Hypothalamus (tissue), 51 donors: ENCODE data around the gene GPANK1.
A peak's percentile ranks its signal among the peaks of the same experiment; 100 is the strongest.

ENCODE experiments used
- DNase-seq, 51 donors: peaks; one replicate each; lab custom pipeline; 2025; lab: John Stamatoyannopoulos, UW

The GPANK1 gene

GRCh38 chr6:31663961-31664789 is 622 bp downstream of the GPANK1 start:
- DNase-seq, result peak in 3 of 51 donors; percentile 5 to 13 (median 6)

GRCh38 chr6:31663126-31663960 is 1.5 kb downstream of the GPANK1 start:
- no peak for DNase-seq

GRCh38 chr6:31662124-31662723 is 2.6 kb downstream of the GPANK1 start:
- DNase-seq, result no peak

GRCh38 chr6:31661262-31662123 is 3.3 kb downstream of the GPANK1 start:
- no peak for DNase-seq

- peak in 48 of 51 donors; percentile 24 to 84 (median 62) for DNase-seq
Measured at GRCh38 chr6:31660381-31661261, 4.2 kb downstream of the GPANK1 start, which contains the start of gene C6orf47. Gene C6orf47, minus strand, starts transcription at chr6:31660778. Its CDS starts 831 bp downstream, at chr6:31659947.

- DNase-seq, result peak in 2 of 51 donors; percentile 2 to 32
Measured at GRCh38 chr6:31659649-31660380, 5.0 kb downstream of the GPANK1 start.

- DNase-seq, result no peak
Measured at GRCh38 chr6:31658983-31659648, 5.7 kb downstream of the GPANK1 start.

- no peak for DNase-seq
Measured at GRCh38 chr6:31658158-31658688, 6.6 kb downstream of the GPANK1 start.

- DNase-seq, result no peak
Measured at GRCh38 chr6:31657406-31658157, 7.2 kb downstream of the GPANK1 start.

- DNase-seq, result no peak
Measured at GRCh38 chr6:31655349-31656237, 9.2 kb downstream of the GPANK1 start, which contains the start of gene APOM. Gene APOM, plus strand, starts transcription at chr6:31655894. Its CDS starts 73 bp downstream, at chr6:31655967.

- no peak for DNase-seq
Measured at GRCh38 chr6:31654574-31655348, 10.0 kb downstream of the GPANK1 start.

GRCh38 chr6:31652925-31653724 is 11.7 kb downstream of the GPANK1 start:
- peak in 38 of 51 donors; percentile 52 to 99 (median 86) for DNase-seq

GRCh38 chr6:31651602-31652191 is 13.1 kb downstream of the GPANK1 start:
- peak in 10 of 51 donors; percentile 63 to 88 (median 78) for DNase-seq

- DNase-seq, result no peak
Measured at GRCh38 chr6:31645325-31645724, 19.5 kb downstream of the GPANK1 start.
